Measurements from ENCODE around the gene SLC8A1. TPM values are rescaled to one million over a fixed set of nuclear protein-coding genes. Genes with fewer than 3 reads are reported as not detected.
A peak's percentile ranks its signal among the peaks of the same experiment; 100 is the strongest.

The SLC8A1 gene
- total and polyA plus RNA-seq, 10 of the 15 experiments (the other 5 are each of a cell fraction or from before 2014, with no cell fraction given): under 0.01 to 1.2 (median 0.01) TPM; not detected in 3

DNA sequence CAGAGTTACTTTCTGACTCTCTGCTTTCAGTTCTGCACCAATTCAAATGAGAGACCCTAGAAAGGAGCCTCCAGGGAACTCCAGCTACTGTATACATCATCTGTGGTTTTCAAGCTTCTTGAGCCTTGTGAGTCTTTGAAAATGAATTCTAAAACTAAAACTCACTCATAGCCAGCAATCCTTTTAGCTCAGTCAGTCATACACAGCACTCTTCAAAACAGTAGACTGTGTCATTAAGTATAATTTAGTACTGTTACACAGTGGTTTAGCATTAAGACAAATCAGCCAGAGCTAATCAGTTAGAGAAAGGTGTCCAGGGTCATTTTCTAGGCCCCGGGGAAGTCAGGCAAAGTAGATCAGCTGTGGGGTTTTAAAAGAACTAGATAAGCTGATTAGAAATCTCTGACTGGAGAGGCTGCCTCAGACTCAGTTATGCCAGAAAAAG is 350.7 kb downstream of the SLC8A1 start:
- Histone ChIP-seq H3K27ac (ENCODE audit: control insufficient read depth, insufficient read depth) (no peak overlapping the region), H3K79me2 (ENCODE audit: control insufficient read depth, insufficient read depth, low read length) (no peaks in the 10 kb centered on the region), H3K4me3 (no peak overlapping the region), H2AFZ (ENCODE audit: control insufficient read depth, low read depth, low read length) (no peak overlapping the region), H3K36me3 (ENCODE audit: control insufficient read depth in 2 of 2, insufficient read depth in 2 of 2, low read length in 1 of 2) (no peaks in the 10 kb centered on the region), H3K27me3 (replicated peaks in 1 of 2; ENCODE audit: control insufficient read depth in 2 of 2, insufficient read depth in 2 of 2, low read length in 1 of 2) (no peaks in the 10 kb centered on the region; a peak in 1 of 4 replicates), H3K9me3 (replicated peaks; ENCODE audit: control insufficient read depth, insufficient read depth, low read length) (no peaks in the 10 kb centered on the region), H3K9ac (ENCODE audit: control insufficient read depth, insufficient read depth, low read length) (no peak overlapping the region), H3K4me2 (ENCODE audit: control insufficient read depth, insufficient read depth) (no peak overlapping the region), H4K20me1 (ENCODE audit: control insufficient read depth, insufficient read depth) (no peaks in the 10 kb centered on the region), H3K4me1 (ENCODE audit: control insufficient read depth, insufficient read depth, low read length) (no peaks in the 10 kb centered on the region)
- no peak for FAIRE-seq
- POLR2A ChIA-PET: no interaction called here
- peak; percentile 51 for ATAC-seq
- TF ChIP-seq ZNF24 (IDR thresholded peaks at IDR 0.05): peak; percentile 41; the same call in 1 of the 2 replicates
- TF ChIP-seq RUNX3 (IDR thresholded peaks at IDR 0.05; ENCODE audit: low read length): 0 out of 2 replicates have a peak, but pooled peaks have one; percentile 13
- no peak for TF ChIP-seq IKZF1 (conservative IDR thresholded peaks at IDR 0.05)
- RAD21 ChIA-PET (ENCODE audit: unreplicated experiment): no interaction called here
- SMC1A ChIA-PET (ENCODE audit: uncharacterized antibody, unreplicated experiment): interaction anchor here (0.6 to 1.3 kb wide), 2 partner anchors 19 to 908 kb away, joined by 3 to 4 read pairs; no protein-coding TSS in a partner anchor
- no peak for DNase-seq (ENCODE audit: low read depth, low spot score)
- in situ Hi-C loops (cut with MboI): no loop called here
- intact Hi-C loops (cut with micrococcal nuclease; ENCODE audit: unreplicated experiment): no loop called here
- CTCF ChIA-PET: no interaction called here
- WGBS (ENCODE audit: insufficient coverage, insufficient replicate concordance, low lambda C conversion rate, missing lambda C conversion rate): 0% methylated on average over 1 of the region's 1 CpG
- BruUV-seq (replicated peaks): no TSS peak

DNA sequence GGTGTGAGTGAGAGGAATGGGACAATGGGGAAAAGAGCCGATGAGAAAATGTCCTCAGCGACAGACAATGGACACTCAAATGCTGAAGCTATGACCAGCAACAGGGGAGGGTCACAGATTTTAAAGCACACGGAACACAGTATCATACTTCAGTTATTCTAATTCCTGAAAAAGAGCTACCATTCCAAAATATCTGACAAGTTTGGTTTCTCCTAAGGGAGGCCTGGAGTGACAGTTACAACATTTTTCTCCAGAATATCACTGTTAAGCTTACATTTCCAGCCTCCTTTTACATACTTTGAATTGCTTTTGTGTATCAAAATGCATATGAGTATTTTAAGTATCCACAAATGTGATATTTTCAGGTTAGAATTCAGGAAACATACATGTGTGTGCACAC is 351.2 kb downstream of the SLC8A1 start:
- no peak overlapping the region for H3K4me3 ChIP-seq
- ChIA-PET POLR2A (no interaction called here), CTCF (no interaction called here), RAD21 (ENCODE audit: unreplicated experiment) (no interaction called here), SMC1A (ENCODE audit: uncharacterized antibody, unreplicated experiment) (interaction anchor here (0.9 to 1.3 kb wide), 2 partner anchors 18 to 48 kb away, joined by 3 to 4 read pairs; no protein-coding TSS in a partner anchor)
- no peaks in the 10 kb centered on the region; a peak in 1 of 4 replicates for H3K27me3 ChIP-seq (replicated peaks in 1 of 2; ENCODE audit: control insufficient read depth in 2 of 2, insufficient read depth in 2 of 2, low read length in 1 of 2)
- H3K27ac ChIP-seq (ENCODE audit: control insufficient read depth, insufficient read depth): no peak overlapping the region
- H3K36me3 ChIP-seq (ENCODE audit: control insufficient read depth in 2 of 2, insufficient read depth in 2 of 2, low read length in 1 of 2): no peaks in the 10 kb centered on the region
- FAIRE-seq (no peak), ATAC-seq (no peak), DNase-seq (ENCODE audit: low read depth, low spot score) (no peak)
- 48% methylated on average over 3 of the region's 3 CpGs for whole genome bisulfite sequencing (ENCODE audit: insufficient coverage, insufficient replicate concordance, low lambda C conversion rate, missing lambda C conversion rate)
- H2AFZ ChIP-seq (ENCODE audit: control insufficient read depth, low read depth, low read length): no peak overlapping the region
- no peaks in the 10 kb centered on the region for H3K9me3 ChIP-seq (replicated peaks; ENCODE audit: control insufficient read depth, insufficient read depth, low read length)
- no peaks in the 10 kb centered on the region for H3K79me2 ChIP-seq (ENCODE audit: control insufficient read depth, insufficient read depth, low read length)
- no peaks in the 10 kb centered on the region for H3K4me1 ChIP-seq (ENCODE audit: control insufficient read depth, insufficient read depth, low read length)
- in situ Hi-C loops (cut with MboI): no loop called here
- H3K9ac ChIP-seq (ENCODE audit: control insufficient read depth, insufficient read depth, low read length): no peak overlapping the region
- no peak overlapping the region for H3K4me2 ChIP-seq (ENCODE audit: control insufficient read depth, insufficient read depth)
- no peaks in the 10 kb centered on the region for H4K20me1 ChIP-seq (ENCODE audit: control insufficient read depth, insufficient read depth)
- no TSS peak for BruUV-seq (replicated peaks)
- intact Hi-C loops (cut with micrococcal nuclease; ENCODE audit: unreplicated experiment): no loop called here
- no peak for TF ChIP-seq CREB1 (IDR thresholded peaks at IDR 0.05; ENCODE audit: low read depth)
- no peak for TF ChIP-seq RAD51 (IDR thresholded peaks at IDR 0.05)
- TF ChIP-seq POLR2A (IDR thresholded peaks at IDR 0.05; ENCODE audit: low read depth, low read length): no peak
- no peak for TF ChIP-seq EZH2 (IDR thresholded peaks at IDR 0.05; ENCODE audit: borderline replicate concordance, control insufficient read depth, low read depth, low read length)
- no peak for TF ChIP-seq GABPA (IDR thresholded peaks at IDR 0.05; ENCODE audit: low read depth)
- TF ChIP-seq CBX3 (IDR thresholded peaks at IDR 0.05; ENCODE audit: borderline replicate concordance, low read depth): no peak
- TF ChIP-seq CHD2 (IDR thresholded peaks at IDR 0.05; ENCODE audit: borderline replicate concordance, low read depth, low read length): no peak
- TF ChIP-seq, protein P1, sequence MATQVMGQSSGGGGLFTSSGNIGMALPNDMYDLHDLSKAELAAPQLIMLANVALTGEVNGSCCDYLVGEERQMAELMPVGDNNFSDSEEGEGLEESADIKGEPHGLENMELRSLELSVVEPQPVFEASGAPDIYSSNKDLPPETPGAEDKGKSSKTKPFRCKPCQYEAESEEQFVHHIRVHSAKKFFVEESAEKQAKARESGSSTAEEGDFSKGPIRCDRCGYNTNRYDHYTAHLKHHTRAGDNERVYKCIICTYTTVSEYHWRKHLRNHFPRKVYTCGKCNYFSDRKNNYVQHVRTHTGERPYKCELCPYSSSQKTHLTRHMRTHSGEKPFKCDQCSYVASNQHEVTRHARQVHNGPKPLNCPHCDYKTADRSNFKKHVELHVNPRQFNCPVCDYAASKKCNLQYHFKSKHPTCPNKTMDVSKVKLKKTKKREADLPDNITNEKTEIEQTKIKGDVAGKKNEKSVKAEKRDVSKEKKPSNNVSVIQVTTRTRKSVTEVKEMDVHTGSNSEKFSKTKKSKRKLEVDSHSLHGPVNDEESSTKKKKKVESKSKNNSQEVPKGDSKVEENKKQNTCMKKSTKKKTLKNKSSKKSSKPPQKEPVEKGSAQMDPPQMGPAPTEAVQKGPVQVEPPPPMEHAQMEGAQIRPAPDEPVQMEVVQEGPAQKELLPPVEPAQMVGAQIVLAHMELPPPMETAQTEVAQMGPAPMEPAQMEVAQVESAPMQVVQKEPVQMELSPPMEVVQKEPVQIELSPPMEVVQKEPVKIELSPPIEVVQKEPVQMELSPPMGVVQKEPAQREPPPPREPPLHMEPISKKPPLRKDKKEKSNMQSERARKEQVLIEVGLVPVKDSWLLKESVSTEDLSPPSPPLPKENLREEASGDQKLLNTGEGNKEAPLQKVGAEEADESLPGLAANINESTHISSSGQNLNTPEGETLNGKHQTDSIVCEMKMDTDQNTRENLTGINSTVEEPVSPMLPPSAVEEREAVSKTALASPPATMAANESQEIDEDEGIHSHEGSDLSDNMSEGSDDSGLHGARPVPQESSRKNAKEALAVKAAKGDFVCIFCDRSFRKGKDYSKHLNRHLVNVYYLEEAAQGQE (IDR thresholded peaks at IDR 0.05; ENCODE audit: low read depth, low read length): no peak
- no peak for TF ChIP-seq RAD21 (IDR thresholded peaks at IDR 0.05; ENCODE audit: insufficient read depth, low read depth, low read length)
- no peak for TF ChIP-seq PAX8 (IDR thresholded peaks at IDR 0.05)
- no peak for TF ChIP-seq SRF (IDR thresholded peaks at IDR 0.05; ENCODE audit: low read depth in 2 of 2, low read length in 2 of 2)
- no peak for TF ChIP-seq BACH1 (IDR thresholded peaks at IDR 0.05; ENCODE audit: borderline replicate concordance)

All from GM12878 (cell line).